Adipocyte (in vitro differentiated cells): ENCODE data around the gene RAD9A.

ENCODE experiments used
- DNase-seq: peaks from one replicate; pipeline ENCODE4 v3.0.0-alpha.2; 2015; ENCODE audit warnings: low read depth
- H3K27me3 ChIP-seq: replicated peaks from 2 replicates; pipeline ENCODE4 v1.7.0; 2013; ENCODE audit warnings: mild to moderate bottlenecking, low read length, moderate library complexity; ENCODE audit not compliant: control insufficient read depth, insufficient read depth
- H3K36me3 ChIP-seq: 2 replicates; pipeline ENCODE4 v1.7.0; 2013; ENCODE audit warnings: low read length, mild to moderate bottlenecking, moderate library complexity; ENCODE audit not compliant: control insufficient read depth, insufficient read depth, severe bottlenecking
- H3K4me1 ChIP-seq: 2 replicates; pipeline ENCODE4 v1.7.0; 2013; ENCODE audit warnings: mild to moderate bottlenecking, low read length, moderate library complexity; ENCODE audit not compliant: control insufficient read depth, insufficient read depth
- H3K4me3 ChIP-seq: 2 replicates; pipeline ENCODE4 v1.7.0; 2013; ENCODE audit warnings: mild to moderate bottlenecking, low read length, moderate library complexity
- H3K9ac ChIP-seq: 2 replicates; pipeline ENCODE4 v1.7.0; 2013; ENCODE audit warnings: mild to moderate bottlenecking, low read length, moderate library complexity
- H3K9me3 ChIP-seq: 2 replicates; pipeline ENCODE4 v1.7.0; 2013; ENCODE audit warnings: mild to moderate bottlenecking, low read length, moderate library complexity; ENCODE audit not compliant: control insufficient read depth

The RAD9A gene

GRCh38 chr11:67364783-67365722, 26.7 kb upstream of the RAD9A start:
- H3K4me1 ChIP-seq, result peaks cover 42% of the 10 kb centered on the region
- DNase-seq, result no peak
- H3K4me3 ChIP-seq, result no peak overlapping the region
- H3K9ac ChIP-seq, result no peak overlapping the region
- H3K36me3 ChIP-seq, result peaks cover 30% of the 10 kb centered on the region
- no peaks in the 10 kb centered on the region for H3K9me3 ChIP-seq
- H3K27me3 ChIP-seq, result no peaks in the 10 kb centered on the region

GRCh38 chr11:67365736-67366444, 25.9 kb upstream of the RAD9A start:
- peaks cover 49% of the 10 kb centered on the region for H3K4me1 ChIP-seq
- peaks cover 30% of the 10 kb centered on the region for H3K36me3 ChIP-seq
- H3K9me3 ChIP-seq, result no peaks in the 10 kb centered on the region
- no peaks in the 10 kb centered on the region for H3K27me3 ChIP-seq
- DNase-seq, result no peak
- peak overlapping the region; percentile 72 for H3K9ac ChIP-seq
- peak overlapping the region; percentile 25 for H3K4me3 ChIP-seq

GRCh38 chr11:67366546-67366945, 25.2 kb upstream of the RAD9A start:
- H3K9me3 ChIP-seq, result no peaks in the 10 kb centered on the region
- no peak for DNase-seq
- H3K36me3 ChIP-seq, result peaks cover 30% of the 10 kb centered on the region
- peak overlapping the region; percentile 72 for H3K9ac ChIP-seq
- H3K4me3 ChIP-seq, result peak overlapping the region; percentile 25
- H3K27me3 ChIP-seq, result no peaks in the 10 kb centered on the region
- peaks cover 55% of the 10 kb centered on the region for H3K4me1 ChIP-seq

DNA sequence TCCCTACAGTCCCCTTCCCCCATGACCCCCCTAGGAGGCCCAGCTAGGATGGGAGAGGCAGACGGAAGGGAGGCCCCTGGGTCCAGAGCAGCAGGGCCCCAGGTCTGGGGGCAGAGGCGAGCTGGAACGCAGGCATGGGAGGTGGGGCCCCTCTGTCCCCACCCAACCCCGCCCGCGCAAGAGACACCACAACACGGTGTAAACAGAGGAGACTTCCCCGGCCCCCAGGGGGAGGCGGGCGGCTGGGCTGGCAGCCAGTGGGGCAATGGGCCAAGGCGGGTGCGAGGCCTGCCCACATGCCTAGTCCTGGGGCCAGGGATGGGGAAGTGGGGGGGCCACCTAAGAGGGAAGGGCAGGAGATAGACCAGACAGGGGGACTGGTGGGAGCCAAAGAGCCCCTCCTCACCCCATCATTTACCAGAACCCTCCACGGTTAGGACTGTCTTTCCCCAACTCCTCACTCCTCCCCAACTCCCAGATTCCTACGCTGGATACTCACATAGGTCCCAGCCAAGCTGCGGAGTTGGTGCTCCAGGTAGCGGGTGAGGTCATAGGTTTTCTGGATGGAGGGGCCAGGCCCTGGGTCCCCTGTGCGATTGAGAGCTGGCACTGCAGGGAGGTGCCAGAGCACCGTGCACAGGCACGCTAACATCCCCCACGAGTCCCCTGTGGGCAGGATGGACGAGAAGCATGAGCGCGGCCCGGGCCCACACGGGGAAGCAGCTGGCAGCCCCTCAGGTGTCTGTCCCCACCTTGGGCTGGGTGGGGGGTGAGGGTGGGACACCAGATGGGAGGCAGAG, 24.6 kb upstream of the RAD9A start:
- DNase-seq, result peak; percentile 38
- H3K27me3 ChIP-seq, result no peaks in the 10 kb centered on the region
- peaks cover 30% of the 10 kb centered on the region for H3K36me3 ChIP-seq
- H3K9ac ChIP-seq, result peak overlapping the region; percentile 72
- no peaks in the 10 kb centered on the region for H3K9me3 ChIP-seq
- H3K4me3 ChIP-seq, result peak overlapping the region; percentile 25
- peaks cover 61% of the 10 kb centered on the region for H3K4me1 ChIP-seq

GRCh38 chr11:67367761-67368227, 24.0 kb upstream of the RAD9A start:
- peaks cover 25% of the 10 kb centered on the region for H3K36me3 ChIP-seq
- H3K27me3 ChIP-seq, result no peaks in the 10 kb centered on the region
- H3K4me1 ChIP-seq, result peaks cover 61% of the 10 kb centered on the region
- no peaks in the 10 kb centered on the region for H3K9me3 ChIP-seq
- DNase-seq, result no peak
- no peak overlapping the region for H3K9ac ChIP-seq
- no peak overlapping the region for H3K4me3 ChIP-seq

GRCh38 chr11:67368621-67369020, 23.2 kb upstream of the RAD9A start:
- no peak for DNase-seq
- Histone ChIP-seq H3K4me1 (peaks cover 61% of the 10 kb centered on the region), H3K9ac (no peak overlapping the region), H3K4me3 (no peak overlapping the region), H3K36me3 (peaks cover 23% of the 10 kb centered on the region), H3K27me3 (no peaks in the 10 kb centered on the region), H3K9me3 (no peaks in the 10 kb centered on the region)

DNA sequence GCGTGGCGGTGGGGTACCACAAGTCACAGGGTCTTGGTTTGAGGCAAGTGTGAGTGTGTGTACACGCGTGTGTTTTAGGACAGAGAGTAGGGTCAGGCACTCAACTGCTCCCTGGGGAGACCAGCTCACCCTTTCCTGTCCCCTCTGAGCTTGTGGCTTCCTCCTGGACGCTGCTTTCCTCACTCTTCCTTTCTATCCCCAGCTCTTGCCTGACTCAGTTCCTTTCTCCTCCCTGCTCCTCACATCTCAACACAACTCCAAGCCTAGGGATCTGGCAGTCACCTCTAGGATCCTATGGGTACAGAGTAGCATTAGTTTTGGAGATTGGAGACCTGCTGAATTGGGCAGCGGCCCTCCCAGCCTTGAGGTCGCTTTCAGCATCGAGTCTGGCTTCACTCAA, 22.5 kb upstream of the RAD9A start:
- H3K4me1 ChIP-seq, result peaks cover 63% of the 10 kb centered on the region
- peaks cover 20% of the 10 kb centered on the region for H3K36me3 ChIP-seq
- DNase-seq, result no peak
- no peaks in the 10 kb centered on the region for H3K9me3 ChIP-seq
- H3K27me3 ChIP-seq, result no peaks in the 10 kb centered on the region
- peak overlapping the region; percentile 26 for H3K9ac ChIP-seq
- H3K4me3 ChIP-seq, result no peak overlapping the region

- Histone ChIP-seq H3K9me3 (no peaks in the 10 kb centered on the region), H3K9ac (peak overlapping the region; percentile 26), H3K36me3 (peaks cover 14% of the 10 kb centered on the region), H3K4me1 (peaks cover 69% of the 10 kb centered on the region), H3K4me3 (no peak overlapping the region), H3K27me3 (no peaks in the 10 kb centered on the region)
- peak; percentile 57 for DNase-seq
These were observed 21.9 kb upstream of the RAD9A start for GRCh38 chr11:67369801-67370284.

GRCh38 chr11:67370351-67371076, 21.3 kb upstream of the RAD9A start:
- H3K9ac ChIP-seq, result peak overlapping the region; percentile 73
- peaks cover 7% of the 10 kb centered on the region for H3K36me3 ChIP-seq
- H3K4me3 ChIP-seq, result peak overlapping the region; percentile 80
- H3K27me3 ChIP-seq, result no peaks in the 10 kb centered on the region
- peaks cover 72% of the 10 kb centered on the region for H3K4me1 ChIP-seq
- DNase-seq, result peak; percentile 43
- no peaks in the 10 kb centered on the region for H3K9me3 ChIP-seq

GRCh38 chr11:67371189-67371910, 20.4 kb upstream of the RAD9A start:
- H3K36me3 ChIP-seq, result no peaks in the 10 kb centered on the region
- peak overlapping the region; percentile 73 for H3K9ac ChIP-seq
- H3K9me3 ChIP-seq, result no peaks in the 10 kb centered on the region
- peak overlapping the region; percentile 80 for H3K4me3 ChIP-seq
- H3K27me3 ChIP-seq, result no peaks in the 10 kb centered on the region
- DNase-seq, result peak; percentile 82
- peaks cover 65% of the 10 kb centered on the region for H3K4me1 ChIP-seq
